Cortex of kidney (tissue), 1 donor: Measurements from ENCODE around the gene C12orf57.

Source experiments
- DNase-seq: peaks from one replicate; lab custom pipeline; 2025; lab: John Stamatoyannopoulos, UW

C12orf57 gene

DNA sequence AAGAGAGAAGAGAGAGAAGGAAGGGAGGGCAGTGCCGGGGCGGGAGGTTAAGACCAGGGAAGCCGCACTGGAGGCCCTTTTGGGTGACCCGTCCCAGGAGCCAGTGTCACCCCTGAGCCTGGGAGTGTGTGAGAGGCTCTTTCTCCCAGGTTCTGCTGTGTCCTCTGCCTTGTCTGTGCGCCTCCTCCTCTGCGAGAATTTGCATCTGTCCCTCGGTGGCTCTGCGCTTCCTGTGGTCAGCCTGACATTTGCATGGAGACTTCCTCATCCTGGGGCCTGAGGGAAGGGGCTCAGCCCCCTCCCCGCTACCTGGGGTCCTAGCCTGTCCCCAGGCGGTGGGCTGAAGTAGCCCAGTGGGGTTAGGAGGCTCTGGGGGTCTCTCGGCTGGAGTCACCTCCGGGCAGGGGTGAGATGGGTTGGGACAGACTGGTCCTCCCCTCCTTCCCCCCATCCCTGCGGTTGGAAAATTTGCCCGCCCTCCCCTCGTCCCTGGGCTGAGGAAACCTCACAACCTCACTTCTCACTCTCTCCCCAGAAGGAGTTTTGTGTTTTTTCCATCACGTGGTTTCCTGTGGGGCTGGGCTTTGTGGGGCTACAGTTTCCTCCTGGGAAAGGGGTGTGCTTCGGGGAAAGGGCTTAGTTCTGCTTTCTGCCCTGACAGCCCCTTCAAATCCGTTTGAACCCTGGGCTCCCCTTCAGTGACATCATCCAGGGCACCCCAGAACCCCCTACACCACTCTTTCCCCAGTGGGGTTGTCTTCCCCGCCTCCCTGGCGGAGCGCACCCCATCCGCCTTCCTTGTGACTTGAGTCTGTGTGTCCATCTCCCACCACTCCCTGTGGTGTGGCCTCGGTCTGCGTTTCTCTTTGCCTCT lies 9.9 kb downstream of the C12orf57 start:
- DNase-seq, result no peak

DNA sequence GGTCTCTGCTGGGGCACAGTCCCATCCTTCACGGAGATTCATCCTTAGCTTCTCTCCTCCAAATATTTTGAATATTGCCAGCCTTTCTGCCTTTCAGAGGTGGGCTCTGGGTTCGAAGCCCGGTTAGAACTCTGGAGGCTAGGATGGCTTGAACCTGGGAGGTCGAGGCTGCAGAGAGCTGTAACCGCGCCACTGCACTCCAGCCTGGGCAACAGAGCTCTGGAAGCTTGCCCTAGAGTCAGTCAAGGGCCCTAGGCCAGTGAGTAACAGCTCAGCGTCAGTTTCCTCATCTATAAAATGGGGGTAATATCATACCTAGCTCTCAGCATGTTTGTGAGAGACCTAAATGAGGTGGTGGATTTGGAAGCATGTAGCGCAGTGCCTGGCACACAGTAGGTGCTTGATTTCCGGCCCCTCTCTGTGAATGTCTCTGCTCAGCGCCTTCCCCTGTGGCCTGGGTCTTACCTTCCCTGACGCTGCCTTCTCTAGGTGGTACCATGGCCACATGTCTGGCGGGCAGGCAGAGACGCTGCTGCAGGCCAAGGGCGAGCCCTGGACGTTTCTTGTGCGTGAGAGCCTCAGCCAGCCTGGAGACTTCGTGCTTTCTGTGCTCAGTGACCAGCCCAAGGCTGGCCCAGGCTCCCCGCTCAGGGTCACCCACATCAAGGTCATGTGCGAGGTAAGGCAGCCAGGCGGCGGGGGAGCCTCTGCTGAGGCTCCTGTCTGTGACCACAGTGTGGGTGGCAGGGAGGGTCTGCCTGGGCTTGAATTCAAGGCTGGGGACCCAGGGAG lies 10.7 kb downstream of the C12orf57 start:
- no peak for DNase-seq

DNA sequence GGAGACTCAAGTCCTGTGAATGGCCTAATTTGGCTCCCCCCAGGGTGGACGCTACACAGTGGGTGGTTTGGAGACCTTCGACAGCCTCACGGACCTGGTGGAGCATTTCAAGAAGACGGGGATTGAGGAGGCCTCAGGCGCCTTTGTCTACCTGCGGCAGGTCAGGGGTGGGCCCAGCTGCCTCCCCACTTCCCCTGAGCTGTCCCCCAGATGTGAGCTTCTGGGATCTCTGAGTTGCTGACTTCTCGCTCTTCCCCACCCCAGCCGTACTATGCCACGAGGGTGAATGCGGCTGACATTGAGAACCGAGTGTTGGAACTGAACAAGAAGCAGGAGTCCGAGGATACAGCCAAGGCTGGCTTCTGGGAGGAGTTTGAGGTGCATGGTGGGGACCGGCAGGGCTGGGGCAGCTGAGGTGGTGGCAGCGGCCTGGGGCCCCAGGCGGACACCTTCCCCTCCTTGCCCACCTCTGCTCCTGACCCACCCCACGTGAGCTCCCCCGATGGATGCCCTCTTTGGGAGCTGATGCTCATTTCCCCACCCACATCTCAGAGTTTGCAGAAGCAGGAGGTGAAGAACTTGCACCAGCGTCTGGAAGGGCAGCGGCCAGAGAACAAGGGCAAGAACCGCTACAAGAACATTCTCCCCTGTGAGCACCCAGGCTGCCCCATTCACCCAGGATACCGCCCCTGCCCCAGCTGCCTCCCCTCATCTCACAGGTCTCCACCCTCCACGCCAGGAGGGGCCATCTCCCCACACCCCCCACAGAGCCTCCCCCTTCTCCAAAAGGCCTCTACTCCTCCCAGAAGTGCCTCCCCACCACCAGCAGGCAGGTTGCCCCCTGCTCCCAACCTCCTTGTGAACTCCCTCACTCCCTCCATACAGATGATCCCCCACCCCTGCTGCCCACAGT lies 11.5 kb downstream of the C12orf57 start:
- no peak for DNase-seq

DNA sequence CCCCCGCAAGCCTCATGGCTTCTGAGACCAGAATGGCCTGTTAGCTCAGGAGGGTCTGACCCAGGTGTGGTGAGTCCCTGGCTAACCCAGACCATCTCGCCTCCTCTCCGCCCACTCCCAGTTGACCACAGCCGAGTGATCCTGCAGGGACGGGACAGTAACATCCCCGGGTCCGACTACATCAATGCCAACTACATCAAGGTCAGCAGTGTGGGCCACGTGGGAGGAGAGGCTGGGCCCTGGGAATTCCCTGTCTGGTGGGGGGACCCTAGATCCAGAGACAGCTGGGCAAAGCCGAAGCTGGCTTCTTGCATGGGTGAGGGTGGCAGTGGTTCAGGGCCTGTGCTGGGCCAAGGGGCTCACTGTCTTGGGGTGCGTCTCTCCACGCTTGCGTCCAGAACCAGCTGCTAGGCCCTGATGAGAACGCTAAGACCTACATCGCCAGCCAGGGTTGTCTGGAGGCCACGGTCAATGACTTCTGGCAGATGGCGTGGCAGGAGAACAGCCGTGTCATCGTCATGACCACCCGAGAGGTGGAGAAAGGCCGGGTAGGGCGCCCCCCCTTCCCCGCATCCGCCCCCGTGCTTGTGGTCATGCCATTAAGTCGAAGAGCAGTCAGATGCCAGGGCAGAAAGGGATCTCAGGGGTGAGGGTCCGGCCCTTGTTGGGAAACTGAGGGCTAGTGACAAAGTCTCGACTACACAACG lies 12.4 kb downstream of the C12orf57 start:
- no peak for DNase-seq

DNA sequence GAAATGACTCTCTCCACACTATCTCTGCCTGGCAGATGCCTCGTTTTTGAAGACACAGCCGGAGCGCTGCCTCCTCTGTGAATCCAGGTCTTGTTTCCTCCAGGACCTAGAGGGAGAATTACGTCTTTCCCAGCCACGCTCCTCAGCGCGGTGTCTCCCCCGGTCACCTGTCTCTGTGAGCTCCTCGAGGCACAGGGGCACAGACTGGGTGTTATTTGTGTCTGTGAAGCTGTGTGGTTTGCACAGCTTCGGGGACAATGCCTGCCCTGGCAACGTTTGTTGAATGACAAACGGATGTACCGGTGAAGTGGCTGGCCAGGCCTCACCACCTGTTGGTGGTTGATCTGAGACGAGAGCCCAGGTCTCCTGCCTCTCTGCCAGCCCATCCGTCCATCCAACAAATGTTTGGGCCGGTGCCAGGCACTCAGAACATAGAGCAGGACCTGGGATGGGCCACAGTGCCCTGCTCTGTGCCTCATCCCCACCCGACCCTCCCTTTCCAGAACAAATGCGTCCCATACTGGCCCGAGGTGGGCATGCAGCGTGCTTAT lies 13.4 kb downstream of the C12orf57 start:
- no peak for DNase-seq

DNA sequence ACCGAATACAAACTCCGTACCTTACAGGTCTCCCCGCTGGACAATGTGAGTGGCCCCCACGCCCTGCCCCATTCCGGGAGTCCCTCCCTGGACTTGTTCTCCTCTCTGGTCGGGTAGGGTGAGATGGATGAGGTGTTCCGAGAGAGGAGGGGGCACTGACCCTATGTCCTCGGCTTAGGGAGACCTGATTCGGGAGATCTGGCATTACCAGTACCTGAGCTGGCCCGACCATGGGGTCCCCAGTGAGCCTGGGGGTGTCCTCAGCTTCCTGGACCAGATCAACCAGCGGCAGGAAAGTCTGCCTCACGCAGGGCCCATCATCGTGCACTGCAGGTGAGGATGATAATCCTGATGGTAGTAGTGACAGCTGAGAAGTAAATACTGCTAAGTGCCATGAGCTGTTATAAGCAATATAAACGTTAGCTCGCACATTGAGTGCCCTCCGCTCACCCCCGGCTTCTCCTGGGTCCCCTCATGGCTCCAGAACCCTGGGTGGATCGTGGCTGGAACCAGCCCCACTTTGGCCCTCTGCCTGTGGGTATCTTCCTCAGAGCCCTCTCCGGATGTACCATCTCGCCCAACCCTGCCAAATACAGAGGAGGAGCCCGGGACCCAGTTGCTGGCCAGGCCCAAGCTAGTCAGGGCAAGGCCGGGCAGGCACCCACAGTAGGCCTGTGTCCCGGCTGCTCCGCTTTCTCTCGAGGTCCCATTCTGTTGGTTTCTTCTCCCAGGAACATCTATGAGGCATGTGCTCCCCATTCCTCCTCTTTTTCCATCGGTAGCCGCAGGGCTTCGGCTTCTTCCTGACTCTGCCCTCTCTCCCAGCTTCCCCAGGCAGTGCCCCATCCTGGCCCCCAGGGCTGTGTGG lies 14.2 kb downstream of the C12orf57 start:
- no peak for DNase-seq

DNA sequence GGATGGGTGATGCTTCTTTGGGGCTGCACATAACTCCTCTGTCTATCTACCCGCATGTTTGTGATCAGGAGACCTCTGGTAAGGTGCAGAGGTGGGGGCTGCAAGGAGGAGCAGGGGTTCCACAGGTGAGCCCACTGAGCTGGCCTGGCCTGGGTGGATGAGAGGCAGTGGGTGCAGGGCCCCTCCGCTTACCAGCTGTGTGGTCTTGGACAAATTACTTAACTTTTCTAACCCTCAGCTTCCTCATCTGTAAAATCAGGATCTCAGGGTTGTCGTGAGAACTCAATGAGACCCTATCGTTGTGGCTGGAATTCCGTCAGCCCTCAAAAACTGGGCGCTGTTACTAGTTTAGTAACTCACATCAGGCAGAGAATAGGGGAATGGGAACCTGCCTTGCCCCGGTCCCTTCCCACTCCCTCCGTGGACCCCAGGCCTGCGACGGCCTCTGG lies 14.8 kb downstream of the C12orf57 start:
- DNase-seq, result no peak

DNA sequence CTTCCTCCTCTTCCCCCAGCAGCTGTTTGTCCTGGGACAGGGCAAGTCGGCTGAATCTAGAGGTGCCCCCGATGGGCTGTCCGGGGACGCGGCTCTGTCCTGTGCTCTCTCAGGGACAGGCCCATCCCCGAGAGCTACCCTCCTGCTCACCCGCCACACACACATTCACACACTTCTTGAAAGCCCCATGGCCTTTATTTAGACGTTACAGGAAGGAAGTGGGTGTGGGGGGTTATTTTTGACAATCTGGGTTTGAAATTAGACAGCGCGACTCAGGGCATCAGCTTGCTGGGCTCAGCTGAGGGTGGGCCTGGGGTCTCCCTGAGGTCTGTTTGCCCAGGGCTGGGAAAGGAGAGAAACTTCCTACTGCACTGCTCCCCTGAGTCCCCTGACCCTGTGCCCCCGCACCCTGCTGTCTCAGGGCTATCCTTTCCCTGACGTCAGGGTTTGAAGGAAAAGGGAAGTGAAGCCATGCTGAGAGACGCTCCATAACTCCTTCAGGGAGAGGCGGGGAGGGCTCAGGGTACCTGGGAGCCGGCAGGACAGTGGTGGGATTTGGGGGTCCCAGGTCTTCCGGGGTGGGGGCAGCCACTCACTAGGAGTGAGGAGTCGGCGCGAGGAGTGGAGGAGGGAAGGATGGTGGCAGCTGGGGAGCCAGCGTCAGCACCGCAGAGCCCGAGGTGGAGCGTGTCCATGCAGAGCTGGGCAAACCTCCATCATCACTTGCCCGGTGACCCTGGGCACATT lies 15.4 kb downstream of the C12orf57 start:
- no peak for DNase-seq

DNA sequence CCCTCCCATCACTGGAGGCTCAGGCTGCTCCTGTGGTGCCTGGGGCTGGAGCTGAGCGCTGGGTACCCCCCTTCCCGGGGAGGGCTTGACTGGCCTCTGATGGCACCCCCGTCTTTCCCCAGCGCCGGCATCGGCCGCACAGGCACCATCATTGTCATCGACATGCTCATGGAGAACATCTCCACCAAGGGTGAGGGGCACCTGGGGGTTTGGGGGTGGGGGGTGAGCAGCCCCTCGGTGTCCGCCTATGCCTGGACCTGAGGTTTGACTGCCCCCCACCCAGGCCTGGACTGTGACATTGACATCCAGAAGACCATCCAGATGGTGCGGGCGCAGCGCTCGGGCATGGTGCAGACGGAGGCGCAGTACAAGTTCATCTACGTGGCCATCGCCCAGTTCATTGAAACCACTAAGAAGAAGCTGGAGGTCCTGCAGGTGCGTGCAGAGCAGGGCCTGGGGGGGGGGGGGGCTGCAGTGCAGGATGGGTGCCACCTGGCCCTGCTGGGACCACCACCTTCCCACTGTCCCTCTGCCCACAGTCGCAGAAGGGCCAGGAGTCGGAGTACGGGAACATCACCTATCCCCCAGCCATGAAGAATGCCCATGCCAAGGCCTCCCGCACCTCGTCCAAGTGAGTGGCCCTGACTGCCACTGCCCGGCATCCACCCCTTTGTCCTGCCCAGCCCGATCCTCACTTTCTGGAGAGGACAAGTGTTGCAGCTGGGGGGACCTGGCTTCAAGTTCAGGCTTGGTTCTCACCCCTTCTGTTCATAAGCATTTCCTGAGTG lies 16.2 kb downstream of the C12orf57 start:
- DNase-seq, result no peak

DNA sequence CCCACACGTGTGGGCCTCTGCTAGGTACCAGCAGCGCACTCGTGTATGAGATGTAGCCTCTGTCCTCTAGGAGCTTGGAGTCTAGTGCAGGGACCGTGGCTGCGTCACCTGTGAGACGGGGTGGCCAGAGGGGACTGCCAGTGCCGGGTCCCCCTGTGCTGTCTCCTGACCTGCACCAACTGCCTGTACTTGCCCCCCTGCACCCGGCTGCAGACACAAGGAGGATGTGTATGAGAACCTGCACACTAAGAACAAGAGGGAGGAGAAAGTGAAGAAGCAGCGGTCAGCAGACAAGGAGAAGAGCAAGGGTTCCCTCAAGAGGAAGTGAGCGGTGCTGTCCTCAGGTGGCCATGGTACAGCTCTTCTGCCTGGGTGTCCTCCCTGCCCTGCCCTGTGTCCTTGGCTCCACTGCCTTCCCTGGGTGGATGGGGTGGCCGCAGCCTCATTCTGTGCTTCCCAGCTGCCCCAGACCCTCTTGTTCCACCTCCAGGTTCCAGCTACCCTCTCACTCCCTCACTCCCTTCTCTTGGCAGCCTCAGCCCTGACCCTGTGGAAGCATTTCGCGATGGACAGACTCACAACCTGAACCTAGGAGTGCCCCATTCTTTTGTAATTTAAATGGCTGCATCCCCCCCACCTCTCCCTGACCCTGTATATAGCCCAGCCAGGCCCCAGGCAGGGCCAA lies 16.9 kb downstream of the C12orf57 start:
- DNase-seq, result no peak

DNA sequence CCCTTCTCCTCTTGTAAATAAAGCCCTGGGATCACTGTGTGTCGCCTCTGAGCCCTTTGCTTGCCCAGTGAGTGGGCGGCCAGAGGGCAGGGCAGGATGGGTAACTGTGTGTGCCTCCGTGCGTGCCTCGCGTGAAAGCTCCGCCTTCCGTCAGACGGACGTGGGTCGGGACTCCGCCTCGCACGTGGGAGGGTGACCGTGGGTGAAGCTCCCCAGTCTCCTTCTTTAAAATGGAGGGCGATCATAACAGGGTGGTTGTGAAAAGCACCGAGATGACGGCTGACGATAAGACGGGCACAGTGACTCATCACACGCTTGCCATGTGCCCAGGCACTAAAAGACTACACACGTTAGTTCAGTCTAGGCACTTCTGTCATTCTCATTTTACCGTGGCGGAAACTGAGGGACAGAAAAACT lies 17.5 kb downstream of the C12orf57 start:
- DNase-seq, result no peak

DNA sequence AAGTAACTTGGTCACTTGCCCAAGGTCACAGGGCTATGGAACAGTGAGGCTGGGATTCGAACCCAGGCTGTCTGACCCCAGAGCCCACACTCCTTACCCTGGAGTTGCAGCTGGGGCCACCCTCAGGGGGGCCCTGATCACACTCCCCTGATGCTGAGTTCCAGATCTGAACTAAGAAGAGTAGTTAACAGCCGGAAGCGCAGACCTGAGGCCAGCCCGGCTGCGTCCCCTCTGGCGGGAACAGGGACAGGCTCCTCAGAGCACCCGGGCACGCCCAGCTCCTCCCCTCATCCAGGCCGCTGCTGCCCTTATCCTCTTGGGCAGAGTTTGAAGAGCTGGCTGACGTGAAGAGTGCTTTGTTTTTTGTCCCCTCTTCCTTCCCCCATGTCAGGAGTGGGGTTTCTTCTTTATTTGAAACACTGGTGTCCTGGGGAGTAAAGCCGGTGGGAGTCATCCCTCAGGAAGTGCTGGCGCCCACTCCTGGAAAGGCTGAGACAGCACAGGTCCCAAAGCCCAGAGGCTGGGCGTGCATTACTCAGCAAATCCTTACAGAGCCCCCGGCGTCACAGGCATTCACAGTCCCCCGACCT lies 18.0 kb downstream of the C12orf57 start:
- DNase-seq, result no peak

DNA sequence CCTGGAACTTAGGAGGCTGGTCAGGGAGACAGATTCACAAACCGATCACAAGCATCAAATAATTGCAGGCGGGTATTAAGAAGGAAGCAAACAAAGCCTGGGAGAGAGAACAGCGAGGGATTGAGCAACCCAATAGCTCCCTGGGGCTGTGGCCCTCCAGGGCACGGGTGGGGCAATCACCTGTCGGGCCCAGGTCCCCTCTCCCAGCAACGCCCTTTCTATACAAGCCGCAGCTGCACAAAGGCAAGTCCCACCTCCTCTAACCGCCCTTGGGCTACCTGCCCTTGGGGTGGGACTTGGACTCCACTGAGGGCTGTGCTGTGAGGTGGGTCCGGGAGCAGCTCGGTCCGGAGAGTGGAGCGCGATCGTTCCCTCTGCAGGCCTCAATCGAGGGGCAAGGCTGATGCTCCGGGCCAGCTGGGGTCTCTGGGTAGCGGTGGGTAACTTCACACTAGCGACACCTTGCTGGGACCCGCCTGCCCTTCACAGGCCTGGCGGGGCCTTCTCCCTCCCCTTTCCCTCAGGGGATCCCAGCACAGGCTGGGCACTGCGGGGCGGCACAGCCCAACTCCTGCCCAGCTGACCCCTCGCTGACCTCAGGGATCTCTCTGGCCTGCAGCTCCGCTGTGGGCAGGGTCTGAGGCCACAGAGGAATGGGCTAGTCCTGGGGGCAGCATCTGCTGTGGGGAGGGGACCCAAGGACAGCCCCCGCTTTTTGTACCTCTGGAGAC lies 18.6 kb downstream of the C12orf57 start:
- no peak for DNase-seq

DNA sequence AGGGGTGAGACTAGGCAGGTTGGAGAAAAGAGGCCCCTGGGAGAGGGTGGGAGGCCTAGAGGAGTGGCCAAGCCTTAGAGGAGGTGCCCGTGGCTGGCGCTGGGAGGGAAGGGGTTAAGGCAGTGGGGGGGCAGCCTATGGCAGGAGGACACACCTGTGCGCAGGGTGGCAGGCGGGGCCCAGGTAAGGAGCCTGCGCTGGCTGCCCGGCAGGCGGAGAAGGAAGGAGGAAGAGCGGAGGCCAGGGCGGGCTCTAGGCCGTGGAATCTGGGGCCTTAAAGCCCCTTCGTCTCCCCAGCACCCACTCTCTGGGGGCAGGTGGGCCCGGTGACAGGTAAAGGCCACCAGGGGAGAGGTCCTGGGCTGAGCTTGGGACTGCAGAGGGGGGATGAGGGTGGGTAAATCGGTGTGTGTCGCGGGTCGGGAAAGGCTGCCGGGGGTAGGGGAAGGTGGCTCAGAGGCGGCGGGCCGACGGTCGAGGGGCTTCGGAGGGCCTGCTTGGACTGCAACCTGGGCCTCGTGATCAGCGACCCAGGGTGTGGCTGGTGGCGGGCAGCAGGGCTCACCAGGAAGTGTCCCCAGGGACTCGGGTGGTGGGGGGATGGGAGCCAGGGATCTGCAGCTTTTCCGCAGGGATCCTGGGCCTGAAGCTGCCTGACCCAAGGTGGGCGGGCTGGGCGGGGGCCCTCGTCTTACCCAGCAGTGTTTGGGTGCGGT lies 19.4 kb downstream of the C12orf57 start:
- DNase-seq, result no peak

DNA sequence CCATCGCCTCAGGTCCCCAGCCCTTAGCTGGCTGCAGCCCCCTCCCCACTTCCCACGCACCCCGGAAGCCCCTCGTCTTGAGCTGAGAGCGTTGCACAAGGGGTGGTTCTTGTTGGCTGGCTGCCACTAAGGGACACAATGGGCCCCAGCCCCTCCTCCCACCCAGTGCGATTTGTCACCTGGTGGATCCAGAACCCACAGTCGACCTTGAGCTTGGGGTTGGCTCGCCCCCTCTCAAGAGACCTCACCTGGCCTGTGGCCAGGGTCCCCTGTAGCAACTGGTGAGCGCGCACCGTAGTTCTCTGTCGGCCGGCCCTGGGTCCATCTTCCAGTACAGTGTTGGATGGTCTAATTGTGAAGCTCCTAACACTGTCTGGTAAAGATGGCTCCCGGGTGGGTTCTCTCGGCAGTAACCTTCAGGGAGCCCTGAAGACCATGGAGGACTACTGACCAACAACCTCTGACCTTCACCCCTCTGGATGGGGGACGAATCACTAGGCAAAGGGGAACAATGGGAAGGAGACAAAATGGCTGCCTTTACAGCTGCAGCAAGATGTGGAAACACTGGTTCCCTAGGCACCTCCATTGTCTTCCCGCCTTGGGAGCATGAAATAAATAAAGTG lies 20.1 kb downstream of the C12orf57 start:
- no peak for DNase-seq

DNA sequence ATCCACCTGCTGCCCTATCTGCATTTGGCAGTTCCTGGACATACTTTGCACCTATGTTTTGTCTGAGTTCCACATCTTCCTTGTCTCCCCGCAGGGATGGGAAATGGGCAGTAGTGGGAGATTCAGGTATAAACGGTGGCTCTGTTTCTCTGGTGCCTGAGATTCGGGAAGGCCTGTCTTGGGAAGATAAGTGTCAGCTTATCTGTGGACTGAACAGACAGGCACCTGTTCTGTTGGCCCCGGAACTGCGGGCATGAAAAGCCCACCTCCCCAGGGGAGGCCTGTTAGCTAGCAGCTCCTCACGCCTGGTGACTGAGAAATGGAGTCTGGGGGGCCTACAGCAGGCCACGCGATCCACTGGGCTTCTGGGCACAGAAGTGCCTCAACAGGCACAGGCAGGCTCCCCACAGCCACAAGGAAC lies 20.8 kb downstream of the C12orf57 start:
- DNase-seq, result no peak
